NCI-H524 (cell line): Measurements from ENCODE around the gene CDHR5.
A peak's percentile ranks its signal among the peaks of the same experiment; 100 is the strongest.

Experiments
- DNase-seq, 2 experiments: peaks; one replicate each; lab custom pipeline; 2025; lab: John Stamatoyannopoulos, UW

CDHR5 gene

DNA sequence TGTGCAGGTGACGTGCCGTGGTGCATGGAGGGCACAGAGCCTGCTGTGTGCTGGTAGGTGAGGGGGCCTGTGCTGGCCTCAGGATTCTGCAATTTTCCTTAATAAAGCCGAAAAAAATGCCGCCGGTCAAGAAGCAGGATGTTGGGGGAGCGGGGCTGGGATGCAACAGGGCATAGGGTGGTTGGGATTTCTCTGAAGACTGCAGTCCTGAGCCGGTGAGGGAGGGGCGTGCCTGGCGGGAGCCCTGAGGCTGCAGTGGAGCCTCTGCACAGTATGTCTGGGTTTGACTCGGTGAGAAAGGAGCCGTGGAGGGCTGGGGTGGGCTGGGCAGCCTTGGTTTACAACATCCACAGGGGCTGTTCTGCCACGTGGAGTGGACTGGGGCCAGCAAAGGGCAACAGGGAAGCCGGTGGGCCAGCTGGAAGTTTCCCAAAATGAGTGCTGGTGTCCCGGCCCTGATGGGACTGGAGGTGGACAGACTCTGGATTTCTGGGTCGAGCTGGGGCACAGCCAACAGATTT lies 1.3 kb downstream of the CDHR5 start:
- DNase-seq = no peak

DNA sequence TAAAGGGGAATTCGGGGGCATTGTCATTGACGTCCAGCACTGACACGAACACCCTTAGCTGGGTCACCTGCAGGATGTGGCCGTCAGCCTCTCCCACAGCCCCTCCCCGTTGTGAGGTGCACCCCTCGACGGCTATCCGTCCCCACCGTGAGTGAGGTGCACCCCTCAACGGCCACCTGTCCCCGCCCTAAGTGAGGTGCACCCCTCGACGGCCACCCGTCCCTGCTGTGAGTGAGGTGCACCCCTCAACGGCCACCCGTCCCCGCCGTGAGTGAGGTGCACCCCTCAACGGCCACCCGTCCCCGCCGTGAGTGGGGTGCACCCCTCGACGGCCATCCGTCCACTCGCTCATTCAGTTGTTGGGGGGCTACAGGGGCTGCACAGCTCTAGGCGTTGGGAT lies 2.9 kb downstream of the CDHR5 start:
- DNase-seq = no peak

DNA sequence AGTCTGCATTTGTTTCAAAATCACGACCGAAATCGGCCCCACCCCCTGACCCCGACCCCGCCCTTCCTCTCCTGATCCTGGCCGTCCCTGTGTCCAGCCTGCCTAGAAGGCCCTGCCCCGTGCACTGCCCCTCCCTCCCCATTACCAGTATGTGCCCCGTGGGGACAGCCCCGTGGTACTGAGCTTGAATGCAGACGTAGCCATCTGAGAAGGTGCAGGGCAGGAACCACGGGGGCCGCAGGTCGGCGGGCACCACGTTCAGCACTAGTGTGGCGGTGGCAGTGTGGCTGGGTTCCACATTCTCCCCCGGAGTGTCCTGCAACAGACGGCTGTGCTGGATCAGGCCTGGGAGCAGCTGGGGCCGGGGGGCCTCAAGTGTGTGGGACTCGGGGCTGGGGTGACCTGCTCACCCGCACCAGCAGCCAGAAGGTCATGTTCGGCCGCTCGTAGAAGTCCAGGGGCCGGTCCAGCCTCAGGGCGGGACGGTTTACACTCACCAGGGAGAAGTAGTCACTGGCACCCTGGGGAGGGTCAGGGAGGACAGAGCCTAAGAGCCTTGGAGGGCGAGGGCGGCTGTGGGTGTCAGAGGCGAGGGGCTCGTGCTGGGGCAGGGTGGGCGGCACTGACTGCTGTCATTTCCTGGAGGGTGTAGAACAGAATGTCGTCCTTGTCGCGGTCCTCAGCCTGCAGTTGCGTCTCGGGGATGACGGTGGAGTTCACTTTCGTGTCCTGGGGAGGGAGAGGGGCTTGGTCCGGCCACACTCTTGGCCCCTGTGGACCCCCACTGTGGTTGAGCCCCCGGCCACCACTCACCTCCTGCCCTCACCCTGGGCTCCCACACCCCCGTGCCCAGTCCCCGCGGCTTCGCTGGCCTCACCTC lies 3.6 kb downstream of the CDHR5 start:
- no peak for DNase-seq

DNA sequence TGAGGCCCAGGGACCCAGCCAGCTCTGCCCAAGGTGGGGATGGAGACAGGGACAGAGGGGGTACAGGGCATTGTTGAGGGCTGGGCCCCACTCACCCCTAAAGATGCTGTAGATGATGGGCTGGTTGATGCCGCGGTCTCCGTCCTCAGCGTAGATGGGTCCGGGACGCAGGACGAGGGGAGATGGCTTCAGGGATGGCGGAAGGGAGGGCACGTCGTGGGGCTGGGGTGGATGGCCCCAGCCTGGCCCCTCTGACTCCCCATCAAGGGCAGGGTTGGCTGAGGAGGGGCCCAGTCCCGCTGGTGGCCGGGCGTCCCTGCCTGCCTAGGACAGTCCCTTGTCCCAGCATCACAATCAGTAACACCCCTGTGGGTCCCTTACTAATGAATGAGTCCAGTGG lies 4.6 kb downstream of the CDHR5 start:
- no peak for DNase-seq

DNA sequence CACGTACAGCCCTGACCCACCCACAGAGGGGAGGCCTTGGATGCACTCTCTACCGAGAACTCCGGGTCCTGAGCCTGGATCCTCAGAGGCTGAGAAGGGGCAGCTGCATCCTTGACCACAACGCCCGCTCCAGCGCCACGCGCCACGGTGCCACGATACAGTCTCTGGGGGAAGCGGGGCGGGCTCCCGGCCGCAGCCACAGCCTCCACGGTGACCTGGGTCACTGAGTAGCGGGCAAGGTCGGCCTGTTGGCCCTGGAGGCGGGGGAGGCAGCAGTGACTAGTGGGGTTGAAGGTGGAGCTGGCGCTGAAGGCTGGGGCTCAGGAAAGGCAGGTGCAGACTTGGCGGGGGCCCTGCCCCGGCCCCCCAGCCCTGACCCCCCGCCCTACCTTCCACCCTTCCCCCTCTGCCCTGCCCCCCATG lies 5.1 kb downstream of the CDHR5 start:
- DNase-seq = no peak

DNA sequence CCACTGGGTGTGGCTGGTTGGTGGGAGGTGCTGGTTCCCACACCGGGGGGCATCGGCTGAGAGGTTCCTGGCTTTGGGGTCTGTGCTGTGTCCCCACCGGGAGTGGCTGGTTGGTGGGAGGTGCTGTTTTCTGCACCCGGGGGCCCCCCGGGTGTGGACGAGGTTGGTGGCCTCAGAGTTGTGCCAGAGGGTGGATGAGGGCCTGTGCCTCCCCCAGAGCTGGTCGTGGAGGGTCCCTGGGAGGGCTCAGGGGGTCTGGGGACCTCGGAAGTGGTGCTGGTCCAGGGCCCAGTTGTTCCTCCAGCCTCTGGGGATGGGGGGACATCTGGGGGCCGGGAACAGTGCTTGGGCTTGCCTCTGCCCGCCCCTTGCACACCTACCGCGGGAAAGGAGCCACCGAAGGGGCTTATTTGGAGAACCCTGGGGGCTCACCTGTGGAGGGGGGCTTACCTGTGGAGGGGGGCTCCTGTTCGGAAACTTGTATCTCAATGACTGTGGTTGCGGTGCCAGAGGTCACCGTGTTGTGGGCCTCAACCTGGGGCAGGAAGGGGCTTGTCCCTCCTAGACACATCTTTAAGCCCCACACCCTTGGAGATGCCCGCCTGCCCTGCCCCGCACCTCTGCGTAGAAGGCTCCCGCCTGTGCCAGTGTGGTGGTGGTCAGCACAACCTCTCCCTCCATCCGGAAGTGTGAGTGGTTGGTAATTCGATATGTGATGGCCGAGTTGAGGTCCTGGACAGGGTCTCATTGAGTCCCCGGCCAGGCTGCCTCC lies 5.7 kb downstream of the CDHR5 start:
- no peak for DNase-seq

DNA sequence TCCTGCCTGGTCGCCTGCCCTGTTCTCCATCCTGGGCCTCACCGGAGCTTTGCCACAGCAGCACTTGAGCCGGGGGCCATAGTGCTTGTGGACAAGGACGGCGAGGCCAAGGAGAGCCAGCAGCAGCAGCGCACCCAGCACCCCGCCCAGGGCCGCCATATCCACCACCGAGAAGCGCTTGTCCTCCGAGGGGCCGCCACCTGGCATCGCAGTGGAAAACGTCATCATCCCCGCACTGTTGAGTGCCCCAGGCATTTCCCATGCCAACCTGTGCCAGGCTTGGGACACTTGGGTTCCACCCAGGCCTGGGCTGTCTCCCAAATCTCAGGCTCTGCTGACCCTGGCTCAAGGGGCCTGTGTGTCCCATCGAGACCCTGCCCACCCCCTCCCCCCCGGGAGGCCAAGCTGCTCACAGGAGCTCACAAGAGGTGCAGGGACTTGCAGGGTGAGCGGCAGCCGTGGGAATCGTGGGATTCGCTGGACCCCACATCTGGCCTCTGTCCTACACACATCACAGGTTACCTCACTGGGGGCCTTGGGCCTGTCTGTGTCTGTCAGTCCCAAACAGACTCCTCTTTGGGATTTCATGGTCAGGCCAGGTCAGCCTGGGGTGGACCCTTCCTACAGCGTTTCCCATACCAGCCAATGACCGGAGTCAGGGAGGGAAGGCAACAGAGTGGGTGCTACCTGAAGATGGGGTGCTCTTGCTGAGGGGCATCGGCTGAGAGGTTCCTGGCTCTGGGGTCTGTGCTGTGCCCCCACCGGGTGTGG lies 6.7 kb downstream of the CDHR5 start:
- DNase-seq = no peak

DNA sequence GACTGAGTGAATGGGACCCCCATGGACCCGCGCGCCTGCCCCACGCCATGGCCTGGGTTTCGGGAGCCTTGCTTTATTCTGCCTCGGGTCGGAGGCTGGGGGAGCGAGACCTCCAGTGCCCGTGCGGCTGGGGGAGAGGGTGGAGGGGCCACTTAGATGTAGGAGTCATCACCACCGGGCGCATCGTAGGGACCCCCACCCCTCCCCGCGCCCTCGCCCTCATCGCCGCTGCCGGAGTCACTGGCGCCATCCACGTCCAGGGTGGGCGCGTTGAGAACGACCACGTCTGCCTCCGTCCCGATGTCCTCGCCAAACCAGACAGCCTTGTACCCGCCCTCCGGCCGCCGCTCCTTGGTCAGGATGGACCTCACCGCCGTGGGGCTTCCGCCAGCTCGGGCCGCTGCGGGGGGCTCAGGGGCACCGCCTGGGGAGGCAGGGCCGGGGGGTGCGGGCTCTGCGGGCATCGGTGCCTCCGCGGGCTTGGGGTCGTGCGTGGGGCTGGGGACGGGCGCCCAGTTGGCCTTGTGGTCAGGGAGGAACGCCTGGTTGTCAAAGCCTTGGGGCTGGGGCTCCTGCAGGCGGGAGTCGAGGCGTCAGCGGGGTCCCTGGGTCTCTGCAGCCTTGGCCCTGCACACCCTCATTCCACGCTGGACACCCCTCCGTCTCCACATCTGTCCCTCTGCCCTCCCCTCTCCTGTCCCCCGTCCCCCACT lies 7.4 kb downstream of the CDHR5 start:
- no peak for DNase-seq

DNA sequence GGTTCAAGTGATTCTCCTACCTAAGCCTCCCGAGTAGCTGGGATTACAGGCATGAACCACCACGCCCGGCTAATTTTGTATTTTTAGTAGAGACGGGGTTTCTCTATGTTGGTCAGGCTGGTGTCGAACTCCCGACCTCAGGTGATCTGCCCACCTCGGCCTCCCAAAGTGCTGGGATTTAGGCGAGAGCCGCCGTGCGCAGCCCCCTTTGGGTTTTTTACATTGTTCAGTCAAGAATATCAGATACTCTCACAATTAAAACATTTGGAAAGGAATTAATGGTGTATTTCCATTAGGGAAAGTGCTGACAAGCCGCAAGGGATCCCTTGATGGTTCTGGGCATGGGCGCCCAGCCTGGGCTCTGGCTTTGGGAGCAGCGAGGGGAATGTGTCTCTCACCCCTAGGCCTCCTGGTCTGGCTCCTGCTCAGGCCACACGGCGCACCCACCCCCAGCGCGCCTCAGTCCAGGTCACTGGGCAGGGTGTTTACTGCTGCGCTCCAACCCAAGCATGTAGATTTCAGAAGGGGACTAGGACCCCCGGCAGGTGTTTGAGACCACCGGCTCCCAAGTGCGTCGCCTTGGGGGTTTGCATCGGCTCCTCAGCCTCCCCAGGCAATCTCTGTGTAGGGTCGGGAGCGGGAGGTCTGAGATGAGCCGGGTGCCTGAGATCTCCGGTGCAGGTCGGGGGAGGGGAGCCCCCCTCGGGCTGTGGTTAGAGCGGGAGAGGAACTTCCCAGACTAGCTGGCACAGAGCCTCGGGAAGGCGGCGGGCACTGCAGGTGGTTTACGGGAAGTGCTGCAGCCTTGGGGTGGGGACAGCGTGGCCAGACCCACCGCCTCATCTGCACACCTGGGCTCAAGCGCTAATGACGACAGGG lies 8.2 kb downstream of the CDHR5 start:
- no peak for DNase-seq

DNA sequence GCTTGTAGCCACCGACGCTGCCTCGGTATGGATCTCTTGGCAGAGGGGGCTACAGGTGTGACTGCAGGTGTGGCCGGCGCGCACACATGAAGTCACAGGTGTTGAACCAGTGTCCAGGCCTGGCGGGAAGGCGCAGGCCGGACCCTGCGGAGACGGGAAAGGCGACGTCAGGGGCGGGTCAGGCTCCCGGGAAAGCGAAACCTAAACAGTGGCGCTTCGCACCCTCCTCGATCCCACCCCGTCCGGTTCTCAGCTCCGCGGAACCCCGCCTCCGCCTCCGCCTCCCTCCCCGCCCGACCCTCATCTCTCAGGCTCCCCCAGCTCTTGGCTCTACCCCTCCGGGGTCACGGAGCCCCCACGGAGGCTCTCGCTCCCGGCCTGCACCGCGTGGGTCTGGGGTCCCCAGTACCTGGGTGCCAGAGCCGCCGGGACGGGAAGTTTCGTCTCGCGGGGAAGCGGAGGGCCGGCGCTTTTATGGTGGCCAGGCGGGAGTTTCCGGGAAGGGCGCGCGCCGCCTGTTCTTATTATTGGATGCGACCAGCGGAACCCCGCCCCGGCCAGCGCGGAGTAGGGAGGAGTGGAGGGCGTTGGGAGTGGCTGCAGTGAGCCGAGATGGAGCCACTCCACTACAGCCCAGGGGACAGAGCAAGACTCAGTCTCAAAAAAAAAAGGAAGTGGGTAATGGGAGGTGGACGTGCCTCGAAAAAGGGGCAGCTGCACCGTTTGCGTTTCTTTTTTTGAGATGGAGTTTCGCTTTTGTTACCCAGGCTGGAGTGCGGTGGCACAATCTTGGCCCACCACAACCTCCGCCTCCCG lies 9.0 kb downstream of the CDHR5 start, which contains the start of gene IRF7:
Gene IRF7, minus strand, starts transcription at position 447 of the 816 bp plus-strand sequence. CDS start 586 bp downstream, outside the sequence.
- no peak for DNase-seq

DNA sequence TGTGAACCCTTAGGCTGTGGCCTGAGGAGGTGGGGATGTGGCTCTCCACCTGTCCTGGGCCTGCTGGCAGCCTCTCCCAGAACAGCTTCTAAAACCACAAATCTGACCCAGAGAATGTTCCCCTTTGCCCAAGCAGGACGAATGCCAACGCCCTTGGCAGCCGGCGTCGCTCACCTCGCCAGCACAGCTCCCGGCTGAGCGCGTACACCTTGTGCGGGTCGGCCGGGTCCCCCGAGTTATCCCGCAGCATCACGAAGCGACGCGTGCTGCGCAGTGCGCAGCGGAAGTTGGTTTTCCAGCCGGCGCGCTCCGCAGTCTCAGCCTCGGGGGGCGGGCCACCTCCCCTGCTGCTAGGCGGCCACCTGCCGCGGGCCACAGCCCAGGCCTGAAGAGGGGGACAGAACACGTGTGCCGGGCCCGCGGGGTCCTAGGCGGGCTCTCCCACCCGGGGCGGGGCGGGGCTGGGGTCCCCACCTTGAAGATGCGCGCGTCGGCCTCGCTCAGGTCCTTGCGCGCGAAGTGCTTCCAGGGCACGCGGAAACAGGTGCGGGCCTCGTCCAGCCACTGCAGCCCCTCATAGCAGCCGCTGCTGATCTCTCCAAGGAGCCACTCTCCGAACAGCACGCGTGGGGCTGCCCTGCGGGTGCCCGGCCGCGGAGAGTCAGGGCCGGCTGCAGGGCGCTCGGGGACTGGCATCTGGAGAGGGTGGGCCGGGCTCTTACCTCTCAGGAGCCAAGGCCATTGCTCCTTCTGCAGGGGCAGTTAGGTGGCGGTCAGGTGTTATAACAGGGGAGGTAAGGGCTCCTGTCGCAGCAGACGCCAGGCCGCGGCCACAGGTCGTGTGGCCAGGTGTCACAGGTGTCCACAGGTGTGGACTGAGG lies 9.9 kb downstream of the CDHR5 start:
- DNase-seq = no peak

DNA sequence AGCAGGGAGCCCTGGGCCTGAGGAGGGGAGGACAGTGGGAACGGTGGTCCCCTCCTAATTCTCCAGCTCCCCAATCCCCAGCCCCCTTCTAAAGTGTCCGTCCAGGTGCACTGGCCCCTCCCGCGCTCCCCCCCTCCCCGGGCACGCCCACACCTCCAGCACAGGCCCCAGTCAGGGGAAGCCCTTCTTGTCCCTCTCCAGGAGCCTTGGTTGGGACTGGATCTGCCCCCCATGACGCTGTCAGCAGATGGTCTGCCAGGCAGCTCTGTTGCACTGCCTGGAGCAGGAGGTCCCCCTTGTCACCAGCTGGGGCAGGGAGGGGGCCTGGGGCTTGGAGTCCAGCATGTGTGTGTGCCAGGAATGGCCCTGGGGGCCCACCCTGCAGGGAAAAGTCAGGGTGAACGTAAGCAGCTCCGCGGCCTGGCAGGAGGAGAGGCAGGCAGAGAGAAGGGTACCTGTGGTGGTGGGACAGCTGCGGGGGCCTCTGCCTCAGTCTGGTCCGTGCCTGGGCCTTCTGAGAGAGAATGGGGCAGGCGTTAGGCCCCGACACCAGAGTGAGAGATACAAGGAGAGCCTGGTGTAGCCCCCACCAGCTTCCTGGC lies 10.6 kb downstream of the CDHR5 start:
- DNase-seq = no peak

DNA sequence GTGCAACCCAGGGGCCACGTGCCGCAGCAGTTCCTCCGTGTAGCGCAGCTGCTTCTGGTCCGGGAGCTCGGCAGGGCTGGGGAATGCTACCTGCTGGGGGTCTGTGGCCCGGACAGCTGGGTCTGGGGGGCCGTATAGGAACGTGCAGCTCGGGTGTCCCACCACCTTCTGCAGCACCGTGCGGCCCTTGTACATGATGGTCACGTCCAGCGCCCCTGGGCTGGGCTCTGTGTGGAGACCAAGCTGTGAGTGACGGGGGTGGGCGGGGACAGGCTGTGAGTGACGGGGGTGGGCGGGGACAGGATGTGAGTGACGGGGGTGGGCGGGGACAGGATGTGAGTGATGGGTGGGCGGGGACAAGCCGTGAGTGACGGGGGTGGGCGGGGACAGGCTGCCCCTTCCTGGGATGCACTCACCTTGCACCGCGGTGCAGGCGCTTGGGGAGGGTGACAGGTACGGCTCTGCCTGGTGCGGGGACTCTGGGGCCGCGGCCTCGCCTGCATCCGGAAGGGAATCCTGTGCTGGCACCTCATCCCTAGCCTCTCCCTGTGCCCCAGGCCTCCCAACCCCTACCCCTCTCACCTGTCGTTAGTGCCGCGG lies 11.3 kb downstream of the CDHR5 start:
- no peak for DNase-seq

DNA sequence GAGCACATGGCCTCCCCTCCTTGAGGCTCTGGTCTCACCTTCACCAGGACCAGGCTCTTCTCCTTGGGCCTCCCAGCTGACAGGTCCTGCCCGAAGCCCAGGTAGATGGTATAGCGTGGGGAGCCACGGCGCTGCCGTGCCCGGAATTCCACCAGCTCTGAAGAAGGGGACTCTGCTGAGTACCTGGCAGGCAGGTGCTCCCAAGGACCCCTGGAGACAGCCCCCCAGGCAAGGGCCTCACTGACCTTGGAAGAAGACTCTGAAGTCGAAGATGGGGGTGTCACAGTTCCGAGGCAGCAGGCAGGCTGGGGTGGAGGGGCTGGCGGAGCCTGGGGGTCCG lies 11.8 kb downstream of the CDHR5 start:
- DNase-seq = no peak

DNA sequence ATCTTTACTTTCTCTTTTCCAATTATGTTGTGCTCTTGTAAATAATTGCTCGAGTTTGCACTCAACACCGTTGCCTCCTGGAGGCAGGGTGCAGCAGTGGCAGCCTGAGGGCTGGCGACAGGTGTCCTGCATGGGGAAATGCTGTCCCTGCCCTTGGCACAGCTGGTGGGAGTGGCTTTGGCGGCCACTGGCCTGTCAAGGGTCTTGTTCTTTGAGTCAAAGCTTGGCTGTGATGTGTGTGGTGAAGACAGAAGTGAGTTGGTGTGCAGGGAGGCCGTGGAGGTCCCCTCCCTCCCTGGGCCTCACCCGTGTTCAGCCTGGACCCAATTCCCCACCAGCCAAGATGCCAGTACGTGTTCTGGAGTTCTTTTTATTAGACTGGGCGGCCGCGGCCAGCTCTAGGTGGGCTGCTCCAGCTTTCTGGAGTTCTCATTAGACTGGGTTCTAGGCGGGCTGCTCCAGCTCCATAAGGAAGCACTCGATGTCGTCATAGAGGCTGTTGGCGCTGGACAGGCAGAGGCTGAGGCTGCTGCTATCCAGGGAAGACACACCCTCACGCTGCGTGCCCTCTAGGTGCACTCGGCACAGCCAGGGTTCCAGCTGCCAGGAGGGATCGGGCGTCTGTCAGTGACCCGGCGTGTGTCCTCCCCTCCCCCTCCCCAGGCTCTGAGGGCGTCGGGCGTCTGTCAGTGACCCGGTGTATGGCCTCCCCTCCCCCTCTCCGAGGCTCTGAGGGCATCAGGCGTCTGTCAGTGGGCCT lies 12.4 kb downstream of the CDHR5 start:
- peak in 1 of 2 experiments; percentile 34 for DNase-seq

DNA sequence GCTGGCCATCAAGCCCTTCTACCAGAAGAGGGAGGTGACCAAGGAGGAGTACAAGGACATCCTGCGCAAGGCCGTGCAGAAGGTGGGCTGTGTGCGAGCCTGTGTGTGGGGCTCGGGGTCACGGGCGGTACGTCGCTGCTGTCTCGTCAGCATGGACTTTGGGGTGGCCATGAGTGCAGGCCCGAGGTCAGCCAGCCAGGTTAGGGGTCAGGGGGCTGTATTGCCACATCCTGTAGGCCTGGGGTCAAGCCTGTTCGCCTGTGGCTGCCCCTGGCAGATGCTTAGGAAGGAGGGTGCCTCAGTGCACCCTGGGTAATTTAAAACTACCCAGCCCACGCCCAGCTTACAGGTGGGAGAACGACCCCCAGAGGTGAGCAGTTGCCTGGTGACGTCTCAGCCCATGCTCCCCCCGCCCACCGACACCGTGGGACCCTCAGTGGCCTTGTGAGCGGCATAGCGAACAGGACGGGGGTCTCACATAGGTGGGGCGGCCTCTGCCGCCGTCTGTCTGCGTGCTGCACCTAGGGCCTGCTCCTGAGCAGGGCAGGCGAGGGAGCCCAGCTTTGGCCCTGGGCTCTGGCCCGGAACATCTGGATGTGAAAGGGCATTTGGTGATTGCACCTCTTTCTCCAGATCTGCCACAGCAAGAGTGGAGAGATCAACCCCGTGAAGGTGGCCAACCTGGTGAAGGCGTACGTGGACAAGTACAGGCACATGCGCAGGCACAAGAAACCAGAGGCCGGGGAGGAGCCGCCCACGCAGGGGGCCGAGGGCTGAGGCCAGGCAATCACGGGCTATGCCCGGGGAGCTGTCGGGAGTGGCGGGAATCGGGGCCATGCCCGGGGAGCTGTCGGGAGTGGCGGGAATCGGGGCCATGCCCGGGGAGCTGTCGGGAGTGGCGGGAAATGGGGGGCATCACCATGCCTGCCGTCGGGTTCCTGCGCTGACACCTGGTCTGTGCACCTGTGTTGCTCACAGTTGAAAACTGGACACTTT lies 13.5 kb downstream of the CDHR5 start:
- no peak for DNase-seq
